H1 (cell line): ENCODE measurements around the gene ARHGDIB. TPM values are rescaled to one million over a fixed set of nuclear protein-coding genes. Genes with fewer than 3 reads are reported as not detected.

ENCODE experiments used
- CTCF ChIA-PET: fragments of 300-600 bp; sonication (Branson Sonifier 250); formaldehyde crosslinking; loops from one replicate; lab custom pipeline; 2021; ENCODE audit not compliant: partially characterized antibody; lab: Charles Lee
- POLR2A ChIA-PET: fragments of 300-600 bp; sonication (Branson Sonifier 250); formaldehyde crosslinking; loops from one replicate; lab custom pipeline; 2021; ENCODE audit warnings: inconsistent platforms; ENCODE audit not compliant: partially characterized antibody; lab: Charles Lee
- DNase-seq, 2 experiments: peaks; one replicate each; pipeline versions ENCODE4 v3.0.0 to v3.0.0-alpha.2; 2010 to 2022; ENCODE audit warnings: low spot score in 2 of 2, low read depth in 1 of 2, mixed read lengths in 1 of 2
- FAIRE-seq: peaks from 2 replicates; lab custom pipeline; 2011; peaks lifted over from hg19 to GRCh38; lab: Jason Lieb, UNC
- H2AFZ ChIP-seq: 2 replicates; pipeline ENCODE4 v1.8.1; 2012; ENCODE audit warnings: low read length, inconsistent platforms
- H2AK5ac ChIP-seq: 2 replicates; pipeline ENCODE4 v1.6.1; 2013; ENCODE audit warnings: low read depth, low read length
- H2BK120ac ChIP-seq: replicated peaks from 2 replicates; pipeline ENCODE3; 2013; ENCODE audit warnings: low read depth, low read length, inconsistent platforms
- H2BK12ac ChIP-seq: 2 replicates; pipeline ENCODE4 v1.6.1; 2013; ENCODE audit warnings: low read depth, low read length
- H2BK15ac ChIP-seq: 2 replicates; pipeline ENCODE4 v1.6.1; 2013; ENCODE audit warnings: low read length
- H2BK20ac ChIP-seq: 2 replicates; pipeline ENCODE4 v1.6.1; 2013; ENCODE audit warnings: low read length
- H2BK5ac ChIP-seq: 2 replicates; pipeline ENCODE4 v1.6.1; 2013; ENCODE audit warnings: low read depth, low read length
- H3K14ac ChIP-seq: 2 replicates; pipeline ENCODE4 v1.6.1; 2013; ENCODE audit warnings: inconsistent platforms; ENCODE audit not compliant: insufficient read length
- H3K18ac ChIP-seq: 2 replicates; pipeline ENCODE4 v1.6.1; 2013; ENCODE audit warnings: low read length; ENCODE audit errors: extremely low read depth
- H3K23ac ChIP-seq: 2 replicates; pipeline ENCODE4 v1.6.1; 2013; ENCODE audit warnings: inconsistent platforms; ENCODE audit not compliant: insufficient read length
- H3K23me2 ChIP-seq: 2 replicates; pipeline ENCODE4 v1.6.1; 2013; ENCODE audit warnings: low read depth, low read length
- H3K27ac ChIP-seq: 2 replicates; pipeline ENCODE4 v1.6.1; 2011; ENCODE audit warnings: low read depth, low read length, inconsistent platforms
- H3K27me3 ChIP-seq, 4 experiments: replicated peaks in 1 of 4; 1 replicate in 1 of 4; 2 replicates in 3 of 4; pipeline versions ENCODE4 v1.6.1 to v1.8.1; 2011 to 2013; ENCODE audit warnings: low read length in 3 of 4, mild to moderate bottlenecking in 3 of 4, inconsistent platforms in 2 of 4, mixed read lengths in 2 of 4, moderate library complexity in 1 of 4; ENCODE audit not compliant: control insufficient read depth in 3 of 4, insufficient read depth in 3 of 4; ENCODE audit errors: extremely low read depth in 1 of 4
- H3K36me3 ChIP-seq, 4 experiments: 2 replicates each; pipeline versions ENCODE4 v1.6.1 to v1.8.1; 2011 to 2013; ENCODE audit warnings: mild to moderate bottlenecking in 4 of 4, low read length in 3 of 4, moderate library complexity in 2 of 4, control low read depth in 1 of 4, inconsistent platforms in 1 of 4; ENCODE audit not compliant: insufficient read depth in 4 of 4, control insufficient read depth in 2 of 4
- H3K4ac ChIP-seq: replicated peaks from 2 replicates; pipeline ENCODE3; 2013; ENCODE audit warnings: low read length, low read depth, mixed read lengths, inconsistent platforms; ENCODE audit not compliant: insufficient read length
- H3K4me1 ChIP-seq, 4 experiments: replicated peaks in 1 of 4; 1 replicate in 1 of 4; 2 replicates in 3 of 4; pipeline versions ENCODE4 v1.6.1 to v1.8.1; 2011 to 2013; ENCODE audit warnings: low read length in 3 of 4, inconsistent platforms in 2 of 4, mixed read lengths in 1 of 4; ENCODE audit not compliant: insufficient read depth in 4 of 4, control insufficient read depth in 3 of 4
- H3K4me2 ChIP-seq, 2 experiments: 2 replicates each; pipeline versions ENCODE4 v1.6.1 to v1.8.1; 2011 to 2013; ENCODE audit warnings: low read depth in 2 of 2, low read length in 2 of 2, control low read depth in 1 of 2, inconsistent platforms in 1 of 2, mild to moderate bottlenecking in 1 of 2; ENCODE audit not compliant: insufficient read depth in 1 of 2
- H3K4me3 ChIP-seq, 4 experiments: fragments of 200-600, 300-600 bp in 1 of 4; sonication (generic), shearing (Covaris generic), sonication (Bioruptor Twin) in 1 of 4; 2 replicates each; pipeline versions ENCODE4 v1.5.1 to v1.8.1; 2011 to 2016; ENCODE audit warnings: low read length in 4 of 4, low read depth in 3 of 4, control low read depth in 2 of 4, inconsistent platforms in 2 of 4, mild to moderate bottlenecking in 2 of 4, mixed read lengths in 1 of 4, moderate library complexity in 1 of 4; ENCODE audit not compliant: insufficient read depth in 2 of 4; ENCODE audit errors: extremely low read depth in 1 of 4
- H3K56ac ChIP-seq: replicated peaks from 2 replicates; pipeline ENCODE3; 2013; ENCODE audit warnings: low read depth, mild to moderate bottlenecking, mixed read lengths, low read length, inconsistent platforms; ENCODE audit not compliant: insufficient read length
- H3K79me1 ChIP-seq: 2 replicates; pipeline ENCODE4 v1.6.1; 2013; ENCODE audit warnings: low read depth, low read length, control low read depth
- H3K79me2 ChIP-seq, 2 experiments: 2 replicates each; pipeline versions ENCODE4 v1.6.1 to v1.8.1; 2012 to 2013; ENCODE audit warnings: low read length in 2 of 2, mild to moderate bottlenecking in 2 of 2, inconsistent platforms in 1 of 2; ENCODE audit not compliant: insufficient read depth in 2 of 2, control insufficient read depth in 1 of 2
- H3K9ac ChIP-seq, 4 experiments: replicated peaks in 1 of 4; 1 replicate in 1 of 4; 2 replicates in 3 of 4; pipeline versions ENCODE4 v1.6.1 to v1.8.1; 2011 to 2013; ENCODE audit warnings: low read depth in 3 of 4, low read length in 3 of 4, control low read depth in 2 of 4, mild to moderate bottlenecking in 2 of 4, moderate library complexity in 2 of 4, inconsistent platforms in 1 of 4; ENCODE audit errors: extremely low read depth in 1 of 4
- H3K9me3 ChIP-seq, 2 experiments: 2 replicates each; pipeline versions ENCODE4 v1.6.1 to v1.8.1; 2012 to 2013; ENCODE audit warnings: mild to moderate bottlenecking in 2 of 2, moderate library complexity in 2 of 2, control low read depth in 1 of 2, inconsistent platforms in 1 of 2, low read depth in 1 of 2, low read length in 1 of 2, mixed read lengths in 1 of 2; ENCODE audit not compliant: insufficient read depth in 2 of 2
- H4K20me1 ChIP-seq, 2 experiments: replicated peaks in 1 of 2; 2 replicates each; pipeline versions ENCODE3 to v1.8.1; 2011 to 2013; ENCODE audit warnings: inconsistent platforms in 2 of 2, low read length in 2 of 2, mild to moderate bottlenecking in 1 of 2; ENCODE audit not compliant: insufficient read depth in 2 of 2, control insufficient read depth in 1 of 2
- H4K5ac ChIP-seq: 2 replicates; pipeline ENCODE4 v1.6.1; 2013; ENCODE audit warnings: low read length, low read depth, mixed read lengths, inconsistent platforms; ENCODE audit not compliant: insufficient read length
- H4K8ac ChIP-seq: 2 replicates; pipeline ENCODE4 v1.8.0; 2013; ENCODE audit warnings: mild to moderate bottlenecking, moderate library complexity, low read length, inconsistent platforms; ENCODE audit not compliant: insufficient read depth; ENCODE audit errors: extremely low read depth
- H4K91ac ChIP-seq: replicated peaks from 2 replicates; pipeline ENCODE3; 2013; ENCODE audit warnings: low read length, mixed read lengths, inconsistent platforms; ENCODE audit not compliant: insufficient read length
- CBX8 ChIP-seq: fragments of 300-800, 300-1000 bp; sonication (generic); IDR thresholded peaks from 2 replicates; pipeline ENCODE4 v1.7.1; 2016; ENCODE audit warnings: low read depth, low read length, borderline replicate concordance
- SP2 ChIP-seq: IDR thresholded peaks from 2 replicates; pipeline ENCODE4 v1.6.1; 2012; ENCODE audit warnings: mild to moderate bottlenecking, low read length, inconsistent platforms
- WGBS, 2 experiments: shearing (Covaris generic) in 1 of 2; methylation state at CpG; one replicate each; pipeline versions ENCODE4 v1.1.6 to v1.1.7; 2013 to 2015; ENCODE audit warnings: low lambda C conversion rate in 2 of 2, mixed read lengths in 2 of 2, inconsistent platforms in 1 of 2, low coverage in 1 of 2, missing lambda C conversion rate in 1 of 2; ENCODE audit not compliant: insufficient replicate concordance in 2 of 2, insufficient coverage in 1 of 2, insufficient read length in 1 of 2; ENCODE audit errors: extremely low coverage in 1 of 2, missing lambda C conversion rate in 1 of 2; 5-methylcytosine and 5-hydroxymethylcytosine counted together
- polyA plus RNA-seq, 7 experiments: library from polyadenylated mRNA; depleted of rRNA in 3 of 7; stranded (reverse) in 5 of 7; unstranded in 2 of 7; fragments of >200 nt in 5 of 7; fragments of 200-250 nt in 2 of 7; gene quantifications; 1 replicate in 5 of 7; 2 replicates in 1 of 7; 4 replicates in 1 of 7; pipeline versions ENCODE4 v1.2.1 to v1.2.3, GENCODE V29; 2011 to 2013; ENCODE audit warnings: missing spikeins in 2 of 7, mixed read lengths in 2 of 7
- total RNA-seq: library from RNA; stranded (reverse); fragmentation: NEBNext Ultra II Directional; extraction: Animal tissue kit (Norgen Biotek cat#: 25700); gene quantifications from 2 replicates; pipeline ENCODE4 v1.2.1, GENCODE V29; 2021

Gene ARHGDIB
- total and polyA plus RNA-seq, 2 of the 8 experiments (the other 6 are each of a cell fraction or from before 2014, with no cell fraction given) = 0.82 to 1.3 TPM

DNA sequence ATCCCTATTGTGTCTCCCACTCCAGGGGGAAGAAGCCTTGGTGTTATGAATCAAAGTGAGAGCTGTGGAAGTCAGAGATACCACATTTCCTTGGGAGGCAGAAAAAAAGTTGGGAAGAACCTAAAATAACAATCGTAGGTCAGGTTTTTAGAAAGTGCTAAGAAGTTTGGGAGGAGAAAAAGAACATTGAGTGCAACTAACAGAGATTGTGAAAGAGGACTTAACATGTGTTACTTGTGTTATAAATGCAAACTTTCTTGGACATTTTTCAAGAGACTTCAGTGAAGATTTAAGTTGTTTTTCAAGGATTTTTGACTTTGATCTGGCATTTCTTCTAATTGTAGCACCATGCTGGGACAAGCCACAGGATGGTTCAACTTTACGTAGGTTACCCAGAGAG, 15.2 kb downstream of the ARHGDIB start:
- no peak overlapping the region for H3K23ac ChIP-seq
- no peak overlapping the region for H2AFZ ChIP-seq
- no peak overlapping the region for H4K91ac ChIP-seq
- DNase-seq (no peak), FAIRE-seq (no peak)
- H3K14ac ChIP-seq = no peak overlapping the region
- no peak overlapping the region for H3K27ac ChIP-seq
- no peaks in the 10 kb centered on the region for H4K20me1 ChIP-seq
- H2BK20ac ChIP-seq = no peak overlapping the region
- no peak overlapping the region for H2BK120ac ChIP-seq
- no peak overlapping the region for H2AK5ac ChIP-seq
- CTCF ChIA-PET = interaction anchor here (2.9 kb wide), 1 partner anchor 9 kb away, joined by 23 read pairs; the partner anchor contains the start of gene ERP27
- no peaks in the 10 kb centered on the region for H3K27me3 ChIP-seq
- no peaks in the 10 kb centered on the region for H3K79me1 ChIP-seq
- H3K36me3 ChIP-seq = no peaks in the 10 kb centered on the region
- H3K23me2 ChIP-seq = no peaks in the 10 kb centered on the region; the same call in 1 of the 2 replicates
- H3K79me2 ChIP-seq = no peaks in the 10 kb centered on the region
- H4K5ac ChIP-seq = no peak overlapping the region
- no peak overlapping the region for H3K4me2 ChIP-seq
- no peak overlapping the region for H3K56ac ChIP-seq
- H2BK12ac ChIP-seq = no peak overlapping the region
- H2BK15ac ChIP-seq = no peak overlapping the region
- 94% methylated on average over 2 of the region's 2 CpGs; no CpG with 5 or more reads in 1 of the 2 experiments for whole genome bisulfite sequencing, 2 experiments
- H4K8ac ChIP-seq = no peak overlapping the region
- POLR2A ChIA-PET = no interaction called here
- H3K4ac ChIP-seq = no peak overlapping the region
- no peak overlapping the region for H3K9ac ChIP-seq
- H3K18ac ChIP-seq = no peak overlapping the region
- H3K4me1 ChIP-seq = peaks cover 0 to 4% (median 0%) of the 10 kb centered on the region in 4 experiments; a peak in 1 of 7 replicates
- H3K4me3 ChIP-seq = no peak overlapping the region
- no peaks in the 10 kb centered on the region for H3K9me3 ChIP-seq
- H2BK5ac ChIP-seq = no peak overlapping the region
- TF ChIP-seq SP2 = no peak
- TF ChIP-seq CBX8 = no peak
- TF ChIP-seq, all 59 proteins: peak for 0
